ENCODE data around the gene BMP7. TPM values are rescaled to one million over a fixed set of nuclear protein-coding genes. Genes with fewer than 3 reads are reported as not detected.
A peak's percentile ranks its signal among the peaks of the same experiment; 100 is the strongest.

The BMP7 gene
- total and polyA plus RNA-seq, 2 of the 13 experiments (the other 11 are each of a cell fraction or from before 2014, with no cell fraction given): not detected

DNA sequence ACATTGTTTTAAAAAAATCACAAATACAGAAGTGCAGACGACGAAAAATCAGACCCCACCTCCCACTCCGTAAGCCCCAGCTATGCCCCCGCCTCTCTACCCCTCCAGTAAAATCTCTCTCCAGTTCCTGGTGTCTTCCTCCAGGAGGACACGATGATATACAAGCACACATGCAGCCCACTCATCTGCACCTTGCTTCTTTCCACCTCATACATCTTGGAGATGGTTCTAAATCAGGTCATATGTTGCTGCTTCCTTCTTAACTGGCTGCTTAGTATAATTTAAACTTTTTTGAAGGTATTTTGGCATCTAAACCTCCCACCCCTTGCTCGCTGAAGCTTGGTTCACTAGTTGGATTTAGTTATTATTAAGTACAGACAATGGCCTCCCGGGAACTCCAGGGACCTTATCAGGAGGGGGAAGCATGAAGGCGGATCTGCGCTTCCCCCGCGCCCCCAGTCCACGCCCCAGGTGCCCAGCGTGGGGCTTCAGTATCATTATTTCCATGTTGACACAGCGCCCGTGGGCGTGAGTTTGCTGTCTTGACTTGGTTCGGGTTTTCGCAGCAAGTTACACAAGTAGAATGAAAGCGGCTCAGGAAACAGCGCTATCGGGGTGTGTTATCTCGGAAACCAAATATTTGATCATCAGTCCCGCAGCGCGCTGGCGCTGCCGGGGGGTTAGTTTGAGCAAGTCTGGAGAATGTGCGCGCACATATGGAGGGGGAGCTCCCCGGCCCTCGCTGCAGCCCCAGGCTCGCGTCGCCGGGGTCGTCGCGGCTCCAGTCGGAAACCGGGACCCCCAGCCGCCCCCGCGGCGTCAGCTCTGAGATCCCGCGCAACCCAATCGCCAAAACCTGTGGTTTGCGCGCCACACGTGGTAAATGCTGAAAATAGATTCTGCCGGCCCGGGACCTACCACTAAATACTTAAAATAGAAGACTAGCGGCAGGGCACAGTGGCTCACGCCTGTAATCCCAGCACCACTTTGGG, 2.3 kb downstream of the BMP7 start (continued):
- TF ChIP-seq, protein P1, sequence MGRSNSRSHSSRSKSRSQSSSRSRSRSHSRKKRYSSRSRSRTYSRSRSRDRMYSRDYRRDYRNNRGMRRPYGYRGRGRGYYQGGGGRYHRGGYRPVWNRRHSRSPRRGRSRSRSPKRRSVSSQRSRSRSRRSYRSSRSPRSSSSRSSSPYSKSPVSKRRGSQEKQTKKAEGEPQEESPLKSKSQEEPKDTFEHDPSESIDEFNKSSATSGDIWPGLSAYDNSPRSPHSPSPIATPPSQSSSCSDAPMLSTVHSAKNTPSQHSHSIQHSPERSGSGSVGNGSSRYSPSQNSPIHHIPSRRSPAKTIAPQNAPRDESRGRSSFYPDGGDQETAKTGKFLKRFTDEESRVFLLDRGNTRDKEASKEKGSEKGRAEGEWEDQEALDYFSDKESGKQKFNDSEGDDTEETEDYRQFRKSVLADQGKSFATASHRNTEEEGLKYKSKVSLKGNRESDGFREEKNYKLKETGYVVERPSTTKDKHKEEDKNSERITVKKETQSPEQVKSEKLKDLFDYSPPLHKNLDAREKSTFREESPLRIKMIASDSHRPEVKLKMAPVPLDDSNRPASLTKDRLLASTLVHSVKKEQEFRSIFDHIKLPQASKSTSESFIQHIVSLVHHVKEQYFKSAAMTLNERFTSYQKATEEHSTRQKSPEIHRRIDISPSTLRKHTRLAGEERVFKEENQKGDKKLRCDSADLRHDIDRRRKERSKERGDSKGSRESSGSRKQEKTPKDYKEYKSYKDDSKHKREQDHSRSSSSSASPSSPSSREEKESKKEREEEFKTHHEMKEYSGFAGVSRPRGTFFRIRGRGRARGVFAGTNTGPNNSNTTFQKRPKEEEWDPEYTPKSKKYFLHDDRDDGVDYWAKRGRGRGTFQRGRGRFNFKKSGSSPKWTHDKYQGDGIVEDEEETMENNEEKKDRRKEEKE (IDR thresholded peaks at IDR 0.05): no peak
- no peak for TF ChIP-seq ONECUT2 (CRISPR knock-in tag; IDR thresholded peaks at IDR 0.05)
- TF ChIP-seq ZNF343 (CRISPR knock-in tag; IDR thresholded peaks at IDR 0.05): no peak
- no peak for TF ChIP-seq ZFY (CRISPR knock-in tag; IDR thresholded peaks at IDR 0.05)
- TF ChIP-seq, protein P2, sequence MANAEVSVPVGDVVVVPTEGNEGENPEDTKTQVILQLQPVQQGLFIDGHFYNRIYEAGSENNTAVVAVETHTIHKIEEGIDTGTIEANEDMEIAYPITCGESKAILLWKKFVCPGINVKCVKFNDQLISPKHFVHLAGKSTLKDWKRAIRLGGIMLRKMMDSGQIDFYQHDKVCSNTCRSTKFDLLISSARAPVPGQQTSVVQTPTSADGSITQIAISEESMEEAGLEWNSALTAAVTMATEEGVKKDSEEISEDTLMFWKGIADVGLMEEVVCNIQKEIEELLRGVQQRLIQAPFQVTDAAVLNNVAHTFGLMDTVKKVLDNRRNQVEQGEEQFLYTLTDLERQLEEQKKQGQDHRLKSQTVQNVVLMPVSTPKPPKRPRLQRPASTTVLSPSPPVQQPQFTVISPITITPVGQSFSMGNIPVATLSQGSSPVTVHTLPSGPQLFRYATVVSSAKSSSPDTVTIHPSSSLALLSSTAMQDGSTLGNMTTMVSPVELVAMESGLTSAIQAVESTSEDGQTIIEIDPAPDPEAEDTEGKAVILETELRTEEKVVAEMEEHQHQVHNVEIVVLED (CRISPR knock-in tag; IDR thresholded peaks at IDR 0.05; ENCODE audit: borderline replicate concordance): no peak
- TF ChIP-seq, protein P3, sequence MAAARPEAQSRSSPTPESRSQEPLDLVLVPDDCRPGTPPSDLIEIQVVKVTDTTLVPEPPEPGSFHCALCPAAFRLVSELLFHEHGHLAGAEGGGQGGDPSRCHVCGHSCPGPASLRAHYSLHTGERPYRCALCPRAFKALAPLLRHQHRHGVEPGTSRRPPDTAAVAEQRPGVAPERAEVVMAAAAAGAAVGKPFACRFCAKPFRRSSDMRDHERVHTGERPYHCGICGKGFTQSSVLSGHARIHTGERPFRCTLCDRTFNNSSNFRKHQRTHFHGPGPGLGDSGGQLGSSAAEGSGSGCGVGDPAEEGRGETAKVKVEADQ (CRISPR knock-in tag; IDR thresholded peaks at IDR 0.05; ENCODE audit: borderline replicate concordance): no peak
- no peak for TF ChIP-seq NCOR1 (IDR thresholded peaks at IDR 0.05; ENCODE audit: borderline replicate concordance, low read length)
- no peak for TF ChIP-seq NBN (conservative IDR thresholded peaks at IDR 0.05)
- peak; percentile 55; the same call in 1 of the 2 replicates for TF ChIP-seq CBX5 (CRISPR knock-in tag; IDR thresholded peaks at IDR 0.05; ENCODE audit: borderline replicate concordance)
- no peak for TF ChIP-seq JARID2 (CRISPR knock-in tag; IDR thresholded peaks at IDR 0.05; ENCODE audit: insufficient replicate concordance)
- TF ChIP-seq NONO (IDR thresholded peaks at IDR 0.05): no peak
- TF ChIP-seq NONO (CRISPR knock-in tag; conservative IDR thresholded peaks at IDR 0.05): peak; percentile 76; the same call in 1 of the 2 replicates
- TF ChIP-seq ZNF660 (CRISPR knock-in tag; IDR thresholded peaks at IDR 0.05; ENCODE audit: borderline replicate concordance, low read depth): no peak
- no peak for TF ChIP-seq ZNF713 (CRISPR knock-in tag; IDR thresholded peaks at IDR 0.05)
- TF ChIP-seq CCDC6 (CRISPR knock-in tag; IDR thresholded peaks at IDR 0.05): no peak; the same call in 1 of the 2 replicates
- no peak for TF ChIP-seq SP2 (CRISPR knock-in tag; IDR thresholded peaks at IDR 0.05)
- TF ChIP-seq, protein P4, sequence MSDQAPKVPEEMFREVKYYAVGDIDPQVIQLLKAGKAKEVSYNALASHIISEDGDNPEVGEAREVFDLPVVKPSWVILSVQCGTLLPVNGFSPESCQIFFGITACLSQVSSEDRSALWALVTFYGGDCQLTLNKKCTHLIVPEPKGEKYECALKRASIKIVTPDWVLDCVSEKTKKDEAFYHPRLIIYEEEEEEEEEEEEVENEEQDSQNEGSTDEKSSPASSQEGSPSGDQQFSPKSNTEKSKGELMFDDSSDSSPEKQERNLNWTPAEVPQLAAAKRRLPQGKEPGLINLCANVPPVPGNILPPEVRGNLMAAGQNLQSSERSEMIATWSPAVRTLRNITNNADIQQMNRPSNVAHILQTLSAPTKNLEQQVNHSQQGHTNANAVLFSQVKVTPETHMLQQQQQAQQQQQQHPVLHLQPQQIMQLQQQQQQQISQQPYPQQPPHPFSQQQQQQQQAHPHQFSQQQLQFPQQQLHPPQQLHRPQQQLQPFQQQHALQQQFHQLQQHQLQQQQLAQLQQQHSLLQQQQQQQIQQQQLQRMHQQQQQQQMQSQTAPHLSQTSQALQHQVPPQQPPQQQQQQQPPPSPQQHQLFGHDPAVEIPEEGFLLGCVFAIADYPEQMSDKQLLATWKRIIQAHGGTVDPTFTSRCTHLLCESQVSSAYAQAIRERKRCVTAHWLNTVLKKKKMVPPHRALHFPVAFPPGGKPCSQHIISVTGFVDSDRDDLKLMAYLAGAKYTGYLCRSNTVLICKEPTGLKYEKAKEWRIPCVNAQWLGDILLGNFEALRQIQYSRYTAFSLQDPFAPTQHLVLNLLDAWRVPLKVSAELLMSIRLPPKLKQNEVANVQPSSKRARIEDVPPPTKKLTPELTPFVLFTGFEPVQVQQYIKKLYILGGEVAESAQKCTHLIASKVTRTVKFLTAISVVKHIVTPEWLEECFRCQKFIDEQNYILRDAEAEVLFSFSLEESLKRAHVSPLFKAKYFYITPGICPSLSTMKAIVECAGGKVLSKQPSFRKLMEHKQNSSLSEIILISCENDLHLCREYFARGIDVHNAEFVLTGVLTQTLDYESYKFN (CRISPR knock-in tag; conservative IDR thresholded peaks at IDR 0.05): peak; percentile 54
- no peak for TF ChIP-seq HNRNPL (IDR thresholded peaks at IDR 0.05; ENCODE audit: low read depth, low read length)
- no peak for TF ChIP-seq ZBTB1 (CRISPR knock-in tag; IDR thresholded peaks at IDR 0.05; ENCODE audit: borderline replicate concordance)
- TF ChIP-seq FOSL2 (CRISPR knock-in tag; IDR thresholded peaks at IDR 0.05): peak; percentile 59
- no peak for TF ChIP-seq FOXK2 (IDR thresholded peaks at IDR 0.05)
